ENCODE data around the gene PRR19.

GRCh38 chr19:42352301-42353259 is 50.6 kb downstream of the PRR19 start:
- TF ChIP-seq CTCF (conservative IDR thresholded peaks at IDR 0.05; ENCODE audit: low read depth, low read length) (no peak), EZH2phosphoT487 (IDR thresholded peaks at IDR 0.05; ENCODE audit: borderline replicate concordance, low read length) (no peak), EZH2 (IDR thresholded peaks at IDR 0.05; ENCODE audit: low read length, unreplicated experiment) (no peak)

Data from PC-3 (cell line).